OCI-LY1 (cell line): ENCODE measurements around the gene USP24.

ENCODE experiments used
- H2AFZ ChIP-seq: fragments of 200-600 bp; sonication (generic), shearing (Covaris generic); 2 replicates; pipeline ENCODE4 v1.6.0; 2014; ENCODE audit warnings: antibody characterized with exemption, mild to moderate bottlenecking, low read length
- H3F3A ChIP-seq: fragments of 200-600 bp; sonication (generic), shearing (Covaris generic); 2 replicates; pipeline ENCODE4 v1.6.0; 2014; ENCODE audit warnings: mild to moderate bottlenecking, antibody characterized with exemption, low read length, moderate library complexity; ENCODE audit not compliant: insufficient read depth
- H3K27ac ChIP-seq: fragments of 200-600 bp; sonication (generic); 2 replicates; pipeline ENCODE4 v1.5.1; 2014; ENCODE audit warnings: low read length, mixed run types, mild to moderate bottlenecking, low read depth; ENCODE audit not compliant: poor library complexity, severe bottlenecking
- H3K27me3 ChIP-seq: fragments of 200-600 bp; sonication (generic); 2 replicates; pipeline ENCODE4 v1.6.0; 2014; ENCODE audit warnings: antibody characterized with exemption, mild to moderate bottlenecking, low read length, moderate library complexity; ENCODE audit not compliant: insufficient read depth
- H3K36me3 ChIP-seq: fragments of 200-600 bp; sonication (generic); 2 replicates; pipeline ENCODE4 v1.6.1; 2014; ENCODE audit warnings: mild to moderate bottlenecking, antibody characterized with exemption, low read length, moderate library complexity, mixed read lengths; ENCODE audit not compliant: insufficient read depth
- H3K4me1 ChIP-seq: fragments of 200-600 bp; sonication (generic); 2 replicates; pipeline ENCODE4 v1.5.1; 2014; ENCODE audit warnings: mild to moderate bottlenecking, low read length, moderate library complexity; ENCODE audit not compliant: insufficient read depth, severe bottlenecking
- H3K4me2 ChIP-seq: fragments of 200-600 bp; sonication (generic), shearing (Covaris generic); 2 replicates; pipeline ENCODE4 v1.6.1; 2014; ENCODE audit warnings: low read length
- H3K4me3 ChIP-seq: fragments of 200-600 bp; sonication (generic); 2 replicates; pipeline ENCODE4 v1.5.1; 2014; ENCODE audit warnings: low read length, low read depth, mild to moderate bottlenecking, mixed read lengths; ENCODE audit not compliant: poor library complexity, severe bottlenecking
- H3K79me2 ChIP-seq: fragments of 200-600 bp; shearing (Covaris generic); 2 replicates; pipeline ENCODE4 v1.6.1; 2016; ENCODE audit warnings: mixed run types, low read length, mixed read lengths; ENCODE audit not compliant: insufficient read depth
- H3K9ac ChIP-seq: fragments of 200-600 bp; sonication (generic), shearing (Covaris generic); 2 replicates; pipeline ENCODE4 v1.6.1; 2014; ENCODE audit warnings: mild to moderate bottlenecking, low read length, mixed read lengths
- H3K9me2 ChIP-seq: fragments of 200-600 bp; sonication (generic), shearing (Covaris generic); 2 replicates; pipeline ENCODE4 v1.6.1; 2014; ENCODE audit warnings: low read depth, mild to moderate bottlenecking, low read length, mixed read lengths
- H3K9me3 ChIP-seq: fragments of 200-600 bp; shearing (Covaris generic); 2 replicates; pipeline ENCODE4 v1.6.1; 2014; ENCODE audit warnings: low read length, mixed read lengths
- H4K20me1 ChIP-seq: fragments of 200-600 bp; sonication (generic), shearing (Covaris generic); 2 replicates; pipeline ENCODE4 v1.6.0; 2016; ENCODE audit warnings: mild to moderate bottlenecking, low read length; ENCODE audit not compliant: insufficient read depth
- EZH2 ChIP-seq: fragments of 200-600 bp; sonication (generic), shearing (Covaris generic); IDR thresholded peaks from 2 replicates; pipeline ENCODE4 v1.8.0; 2017; ENCODE audit warnings: borderline replicate concordance, mixed run types, mild to moderate bottlenecking, antibody characterized with exemption, low read length, moderate library complexity, mixed read lengths
- TF ChIP-seq, protein P1 (sequence below): fragments of 200-600 bp; sonication (generic), shearing (Covaris generic); IDR thresholded peaks from 2 replicates; pipeline ENCODE4 v1.5.1; 2017; ENCODE audit warnings: mild to moderate bottlenecking, antibody characterized with exemption, low read length, moderate library complexity, mixed read lengths

The USP24 gene

DNA sequence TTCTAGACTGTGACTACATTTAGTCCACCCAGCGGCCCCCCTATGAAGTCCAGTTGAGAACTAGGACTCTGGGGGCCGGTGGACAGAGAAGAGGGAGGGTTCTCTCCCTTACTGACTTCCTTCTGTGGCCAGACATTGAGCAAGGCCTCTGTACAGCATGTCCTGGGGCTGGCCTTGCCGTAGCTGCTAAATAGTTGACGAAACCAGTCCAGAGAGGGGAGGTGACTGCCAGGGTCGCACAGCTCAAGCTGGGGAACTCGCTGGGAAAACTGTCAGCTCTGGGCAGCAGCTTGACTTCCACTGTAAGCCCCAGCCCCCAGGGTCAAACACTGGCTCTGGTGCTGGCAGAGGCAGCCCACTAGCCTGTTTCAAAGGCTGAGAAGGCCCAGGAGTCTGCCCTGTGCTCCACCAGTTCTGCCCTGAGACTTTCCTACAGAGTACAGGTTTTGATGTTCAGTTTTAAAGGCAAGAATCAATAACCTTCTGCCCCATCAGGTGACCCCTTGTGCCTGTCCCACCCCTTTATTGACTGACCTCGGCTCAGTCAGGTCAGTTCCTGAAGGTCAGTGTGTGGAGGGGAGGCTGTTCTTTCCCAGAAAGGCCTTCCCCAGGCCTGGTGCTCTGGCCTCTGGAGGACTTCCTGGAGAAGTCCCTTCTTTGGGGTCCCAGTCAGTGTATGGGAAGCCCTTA lies 161.8 kb downstream of the USP24 start:
- Histone ChIP-seq H3K9ac (no peak overlapping the region), H3K79me2 (no peaks in the 10 kb centered on the region), H4K20me1 (no peaks in the 10 kb centered on the region), H3K9me2 (no peaks in the 10 kb centered on the region), H3K27ac (no peak overlapping the region), H3K4me2 (no peak overlapping the region), H2AFZ (no peak overlapping the region), H3K36me3 (no peaks in the 10 kb centered on the region), H3K27me3 (no peaks in the 10 kb centered on the region), H3K4me3 (no peak overlapping the region), H3K4me1 (no peaks in the 10 kb centered on the region), H3K9me3 (no peaks in the 10 kb centered on the region), H3F3A (no peaks in the 10 kb centered on the region)
- TF ChIP-seq, protein P1, sequence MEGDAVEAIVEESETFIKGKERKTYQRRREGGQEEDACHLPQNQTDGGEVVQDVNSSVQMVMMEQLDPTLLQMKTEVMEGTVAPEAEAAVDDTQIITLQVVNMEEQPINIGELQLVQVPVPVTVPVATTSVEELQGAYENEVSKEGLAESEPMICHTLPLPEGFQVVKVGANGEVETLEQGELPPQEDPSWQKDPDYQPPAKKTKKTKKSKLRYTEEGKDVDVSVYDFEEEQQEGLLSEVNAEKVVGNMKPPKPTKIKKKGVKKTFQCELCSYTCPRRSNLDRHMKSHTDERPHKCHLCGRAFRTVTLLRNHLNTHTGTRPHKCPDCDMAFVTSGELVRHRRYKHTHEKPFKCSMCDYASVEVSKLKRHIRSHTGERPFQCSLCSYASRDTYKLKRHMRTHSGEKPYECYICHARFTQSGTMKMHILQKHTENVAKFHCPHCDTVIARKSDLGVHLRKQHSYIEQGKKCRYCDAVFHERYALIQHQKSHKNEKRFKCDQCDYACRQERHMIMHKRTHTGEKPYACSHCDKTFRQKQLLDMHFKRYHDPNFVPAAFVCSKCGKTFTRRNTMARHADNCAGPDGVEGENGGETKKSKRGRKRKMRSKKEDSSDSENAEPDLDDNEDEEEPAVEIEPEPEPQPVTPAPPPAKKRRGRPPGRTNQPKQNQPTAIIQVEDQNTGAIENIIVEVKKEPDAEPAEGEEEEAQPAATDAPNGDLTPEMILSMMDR: no peak

DNA sequence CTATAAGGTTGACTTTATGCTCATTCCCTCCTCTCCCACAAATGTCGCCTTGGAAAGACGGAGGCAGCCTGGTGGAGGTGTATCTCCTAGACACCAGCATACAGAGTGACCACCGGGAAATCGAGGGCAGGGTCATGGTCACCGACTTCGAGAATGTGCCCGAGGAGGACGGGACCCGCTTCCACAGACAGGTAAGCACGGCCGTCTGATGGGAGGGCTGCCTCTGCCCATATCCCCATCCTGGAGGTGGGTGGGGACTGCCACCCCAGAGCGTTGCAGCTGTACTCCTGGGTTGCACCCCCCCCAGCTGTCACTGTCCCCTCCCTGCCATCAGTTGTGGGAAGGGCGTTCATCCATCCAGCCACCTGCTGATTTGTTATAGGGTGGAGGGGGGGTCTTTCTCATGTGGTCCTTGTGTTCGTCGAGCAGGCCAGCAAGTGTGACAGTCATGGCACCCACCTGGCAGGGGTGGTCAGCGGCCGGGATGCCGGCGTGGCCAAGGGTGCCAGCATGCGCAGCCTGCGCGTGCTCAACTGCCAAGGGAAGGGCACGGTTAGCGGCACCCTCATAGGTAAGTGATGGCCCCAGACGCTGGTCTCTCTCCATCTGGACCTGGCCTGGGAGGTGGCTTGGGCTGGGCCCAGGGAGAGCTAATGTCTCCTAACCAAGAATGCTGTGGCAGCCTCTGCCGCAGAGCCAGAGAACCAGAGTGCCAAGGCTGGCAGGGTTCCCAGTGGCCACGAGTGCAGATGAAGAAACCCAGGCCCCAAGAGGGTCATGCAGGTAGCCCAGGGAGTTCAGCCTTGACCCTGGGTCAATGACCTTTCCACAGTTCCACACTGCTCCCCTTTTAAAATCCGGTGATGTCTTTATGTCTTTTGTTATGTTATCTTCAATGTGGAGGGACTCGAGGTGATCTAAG lies 162.7 kb downstream of the USP24 start:
- Histone ChIP-seq H3K9me3 (no peaks in the 10 kb centered on the region), H3K4me3 (no peak overlapping the region), H3F3A (no peaks in the 10 kb centered on the region), H3K79me2 (no peaks in the 10 kb centered on the region), H4K20me1 (no peaks in the 10 kb centered on the region), H3K27ac (no peak overlapping the region), H3K27me3 (no peaks in the 10 kb centered on the region), H3K9ac (no peak overlapping the region), H2AFZ (no peak overlapping the region), H3K36me3 (no peaks in the 10 kb centered on the region), H3K4me2 (no peak overlapping the region), H3K9me2 (no peaks in the 10 kb centered on the region), H3K4me1 (no peaks in the 10 kb centered on the region)
- no peak for TF ChIP-seq EZH2
- TF ChIP-seq, protein P1: no peak

- Histone ChIP-seq H3K4me1 (no peaks in the 10 kb centered on the region), H3K4me2 (no peak overlapping the region), H3K4me3 (no peak overlapping the region), H3K9me3 (no peaks in the 10 kb centered on the region), H3K9ac (no peak overlapping the region), H3F3A (no peaks in the 10 kb centered on the region), H3K79me2 (no peaks in the 10 kb centered on the region), H4K20me1 (no peaks in the 10 kb centered on the region), H3K9me2 (no peaks in the 10 kb centered on the region), H3K36me3 (no peaks in the 10 kb centered on the region), H2AFZ (no peak overlapping the region), H3K27ac (no peak overlapping the region), H3K27me3 (no peaks in the 10 kb centered on the region)
- TF ChIP-seq, protein P1: no peak
- TF ChIP-seq EZH2: no peak
These were observed 163.5 kb downstream of the USP24 start for GRCh38 chr1:55051621-55052020.
